Measurements from ENCODE around the gene TLR9.

DNA sequence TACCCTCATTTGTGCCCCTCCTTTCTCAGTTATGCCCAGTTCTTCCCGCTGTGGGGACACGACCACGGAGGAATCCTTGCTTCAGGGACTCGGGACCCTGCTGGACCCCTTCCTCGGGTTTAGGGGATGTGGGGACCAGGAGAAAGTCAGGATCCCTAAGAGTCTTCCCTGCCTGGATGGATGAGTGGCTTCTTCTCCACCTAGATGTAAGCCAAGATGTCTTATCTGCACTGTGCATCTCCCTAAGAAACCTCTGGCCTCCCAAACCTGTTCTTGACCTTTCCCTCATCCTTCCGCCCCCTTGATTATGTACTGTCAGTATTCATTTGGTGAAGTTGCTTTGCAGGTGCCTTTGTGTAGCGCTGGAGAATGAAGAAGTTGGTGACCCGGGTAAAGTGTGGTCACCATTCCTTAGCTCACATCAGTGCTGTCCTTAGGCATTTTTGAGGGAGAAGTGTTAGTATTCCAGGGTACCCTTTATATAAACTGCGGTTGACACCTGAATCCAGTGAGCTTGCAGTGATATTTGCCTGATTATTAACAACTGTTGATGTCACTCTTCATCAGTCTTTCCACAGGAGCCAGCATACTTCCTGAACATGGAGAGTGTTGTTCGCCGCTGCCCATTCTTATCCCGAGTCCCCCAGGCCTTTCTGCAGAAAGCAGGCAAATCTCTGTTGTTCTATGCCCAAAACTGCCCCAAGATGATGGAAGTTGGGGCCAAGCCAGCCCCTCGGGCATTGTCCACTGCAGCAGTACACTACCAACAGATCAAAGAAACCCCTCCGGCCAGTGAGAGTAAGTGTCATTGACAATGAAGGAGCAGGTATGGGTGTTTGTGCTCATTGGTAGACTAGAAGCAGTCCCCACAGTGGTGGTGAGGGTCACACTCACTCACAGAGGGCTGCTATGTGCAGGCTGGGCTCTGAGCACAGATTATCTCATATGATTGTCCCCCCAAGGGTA, 26.5 kb downstream of the TLR9 start:
- TF ChIP-seq, protein P1, sequence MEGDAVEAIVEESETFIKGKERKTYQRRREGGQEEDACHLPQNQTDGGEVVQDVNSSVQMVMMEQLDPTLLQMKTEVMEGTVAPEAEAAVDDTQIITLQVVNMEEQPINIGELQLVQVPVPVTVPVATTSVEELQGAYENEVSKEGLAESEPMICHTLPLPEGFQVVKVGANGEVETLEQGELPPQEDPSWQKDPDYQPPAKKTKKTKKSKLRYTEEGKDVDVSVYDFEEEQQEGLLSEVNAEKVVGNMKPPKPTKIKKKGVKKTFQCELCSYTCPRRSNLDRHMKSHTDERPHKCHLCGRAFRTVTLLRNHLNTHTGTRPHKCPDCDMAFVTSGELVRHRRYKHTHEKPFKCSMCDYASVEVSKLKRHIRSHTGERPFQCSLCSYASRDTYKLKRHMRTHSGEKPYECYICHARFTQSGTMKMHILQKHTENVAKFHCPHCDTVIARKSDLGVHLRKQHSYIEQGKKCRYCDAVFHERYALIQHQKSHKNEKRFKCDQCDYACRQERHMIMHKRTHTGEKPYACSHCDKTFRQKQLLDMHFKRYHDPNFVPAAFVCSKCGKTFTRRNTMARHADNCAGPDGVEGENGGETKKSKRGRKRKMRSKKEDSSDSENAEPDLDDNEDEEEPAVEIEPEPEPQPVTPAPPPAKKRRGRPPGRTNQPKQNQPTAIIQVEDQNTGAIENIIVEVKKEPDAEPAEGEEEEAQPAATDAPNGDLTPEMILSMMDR (IDR thresholded peaks at IDR 0.05), result no peak
- TF ChIP-seq, protein P2, sequence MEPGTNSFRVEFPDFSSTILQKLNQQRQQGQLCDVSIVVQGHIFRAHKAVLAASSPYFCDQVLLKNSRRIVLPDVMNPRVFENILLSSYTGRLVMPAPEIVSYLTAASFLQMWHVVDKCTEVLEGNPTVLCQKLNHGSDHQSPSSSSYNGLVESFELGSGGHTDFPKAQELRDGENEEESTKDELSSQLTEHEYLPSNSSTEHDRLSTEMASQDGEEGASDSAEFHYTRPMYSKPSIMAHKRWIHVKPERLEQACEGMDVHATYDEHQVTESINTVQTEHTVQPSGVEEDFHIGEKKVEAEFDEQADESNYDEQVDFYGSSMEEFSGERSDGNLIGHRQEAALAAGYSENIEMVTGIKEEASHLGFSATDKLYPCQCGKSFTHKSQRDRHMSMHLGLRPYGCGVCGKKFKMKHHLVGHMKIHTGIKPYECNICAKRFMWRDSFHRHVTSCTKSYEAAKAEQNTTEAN (CRISPR knock-in tag; IDR thresholded peaks at IDR 0.05), result no peak
